Mononuclear cell (primary cell): ENCODE measurements around the gene VWA5B1. TPM values are rescaled to one million over a fixed set of nuclear protein-coding genes. Genes with fewer than 3 reads are reported as not detected.
"Not testable (repeated sequence)": the region's sequence is repeated elsewhere in the genome, so short reads cannot be mapped to it uniquely, and the experiment has no call there.

Source experiments
- H3K27me3 ChIP-seq: 2 replicates; pipeline ENCODE4 v1.6.0; 2011; ENCODE audit warnings: low read length, control low read depth; ENCODE audit not compliant: insufficient read depth
- H3K4me1 ChIP-seq: 2 replicates; pipeline ENCODE4 v1.5.1; 2011; ENCODE audit warnings: mild to moderate bottlenecking, low read length, control low read depth; ENCODE audit not compliant: insufficient read depth
- H3K4me3 ChIP-seq: 2 replicates; pipeline ENCODE4 v1.5.1; 2011; ENCODE audit warnings: mild to moderate bottlenecking, low read length, moderate library complexity
- H3K9me3 ChIP-seq: 2 replicates; pipeline ENCODE4 v1.5.1; 2011; ENCODE audit warnings: low read depth, mild to moderate bottlenecking, control low read depth, low read length
- total RNA-seq: library from RNA; depleted of rRNA; stranded (reverse); fragments of >200 nt; gene quantifications from one replicate; pipeline ENCODE4 v1.2.3, GENCODE V29; 2012

Gene VWA5B1
- total RNA-seq, 1 donor, result not detected

GRCh38 chr1:20271498-20272400 is 18.9 kb upstream of the VWA5B1 start:
- Histone ChIP-seq H3K27me3 (no peaks in the 10 kb centered on the region), H3K4me3 (no peak overlapping the region), H3K4me1 (no peaks in the 10 kb centered on the region), H3K9me3 (no peaks in the 10 kb centered on the region)

GRCh38 chr1:20273716-20274115 is 17.0 kb upstream of the VWA5B1 start:
- not testable (repeated sequence) for H3K4me1 ChIP-seq, H3K4me3 ChIP-seq, H3K27me3 ChIP-seq

GRCh38 chr1:20275319-20275925 is 15.3 kb upstream of the VWA5B1 start:
- Histone ChIP-seq H3K4me1 (no peaks in the 10 kb centered on the region), H3K27me3 (no peaks in the 10 kb centered on the region), H3K9me3 (no peaks in the 10 kb centered on the region), H3K4me3 (no peak overlapping the region)

More at GRCh38 chr1:20273716-20274115, 17.0 kb upstream of the VWA5B1 start:
- H3K9me3 ChIP-seq, result not testable (repeated sequence)

GRCh38 chr1:20276485-20277159 is 14.1 kb upstream of the VWA5B1 start:
- H3K4me3 ChIP-seq, result no peak overlapping the region
- no peaks in the 10 kb centered on the region for H3K27me3 ChIP-seq
- H3K4me1 ChIP-seq, result no peaks in the 10 kb centered on the region
- H3K9me3 ChIP-seq, result no peaks in the 10 kb centered on the region

DNA sequence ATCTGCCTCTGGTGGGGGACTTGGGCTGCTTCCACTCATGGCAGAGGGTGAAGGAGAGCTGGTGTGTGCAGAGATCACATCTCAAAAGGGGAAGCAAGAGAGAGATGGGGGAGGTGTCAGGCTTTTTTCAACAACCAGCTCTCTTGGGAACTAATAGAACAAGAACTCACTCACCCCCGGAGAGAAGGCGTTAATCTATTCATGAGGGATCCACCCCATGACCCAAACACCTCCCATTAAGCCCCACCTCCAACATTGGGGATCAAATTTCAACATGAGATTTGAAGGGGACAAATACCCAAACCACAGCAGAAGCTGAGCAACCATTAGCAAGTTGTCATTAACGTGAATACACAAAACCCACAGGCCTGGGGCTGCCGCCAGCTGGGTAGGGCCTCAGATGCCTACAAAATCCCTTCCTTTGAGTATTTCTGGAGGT is 12.0 kb upstream of the VWA5B1 start:
- Histone ChIP-seq H3K27me3 (no peaks in the 10 kb centered on the region), H3K4me1 (no peaks in the 10 kb centered on the region), H3K9me3 (no peaks in the 10 kb centered on the region), H3K4me3 (no peak overlapping the region)

GRCh38 chr1:20279509-20279908 is 11.2 kb upstream of the VWA5B1 start:
- no peaks in the 10 kb centered on the region for H3K4me1 ChIP-seq
- H3K9me3 ChIP-seq, result no peaks in the 10 kb centered on the region

DNA sequence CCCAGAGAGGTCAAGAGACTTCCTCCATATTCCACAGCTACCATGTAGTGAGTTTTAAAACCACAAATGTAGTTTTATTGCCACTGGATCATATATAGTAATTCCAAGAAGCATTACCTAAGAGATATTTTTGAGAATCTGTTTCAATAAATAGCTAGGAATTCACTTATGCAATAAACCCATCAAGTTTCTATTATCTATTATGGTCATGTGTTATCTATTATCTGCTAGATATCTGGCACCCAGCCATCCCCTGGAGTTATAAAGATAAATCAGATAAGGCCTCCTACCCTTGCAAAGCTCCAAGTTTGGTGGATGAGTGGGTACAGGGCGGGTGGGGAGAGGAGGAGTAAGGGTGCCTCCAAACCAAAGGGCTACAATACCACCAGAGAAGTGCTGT is 10.3 kb upstream of the VWA5B1 start:
- no peak overlapping the region for H3K4me3 ChIP-seq
- no peaks in the 10 kb centered on the region for H3K27me3 ChIP-seq
- no peaks in the 10 kb centered on the region for H3K9me3 ChIP-seq

More at GRCh38 chr1:20279509-20279908, 11.2 kb upstream of the VWA5B1 start:
- Histone ChIP-seq H3K4me3 (no peak overlapping the region), H3K27me3 (no peaks in the 10 kb centered on the region)

DNA sequence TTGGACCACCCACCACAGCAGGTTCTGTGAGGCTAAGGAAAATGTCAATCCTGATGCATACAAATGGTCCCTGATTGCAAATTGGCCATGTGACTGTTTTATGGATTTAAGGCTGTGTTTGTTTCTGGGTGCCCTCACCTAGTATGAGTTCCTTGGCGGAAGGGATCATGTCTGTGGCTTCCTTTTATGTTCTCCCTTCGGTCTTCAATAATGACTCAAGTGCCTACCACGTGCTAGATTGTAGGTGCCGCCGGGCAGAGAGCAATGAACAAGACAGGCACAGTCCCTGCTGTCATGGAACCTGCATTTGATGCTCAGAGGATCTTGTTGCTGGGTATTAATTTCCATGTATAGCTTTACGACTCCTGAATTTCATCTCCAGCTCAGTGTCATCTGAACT is 9.8 kb upstream of the VWA5B1 start:
- no peaks in the 10 kb centered on the region for H3K27me3 ChIP-seq
- H3K9me3 ChIP-seq, result no peaks in the 10 kb centered on the region
- no peaks in the 10 kb centered on the region for H3K4me1 ChIP-seq
- H3K4me3 ChIP-seq, result no peak overlapping the region

More for the DNA sequence above, 10.3 kb upstream of the VWA5B1 start:
- no peaks in the 10 kb centered on the region for H3K4me1 ChIP-seq

GRCh38 chr1:20281801-20282200 is 8.9 kb upstream of the VWA5B1 start:
- Histone ChIP-seq H3K4me1 (no peaks in the 10 kb centered on the region), H3K27me3 (no peaks in the 10 kb centered on the region), H3K9me3 (no peaks in the 10 kb centered on the region), H3K4me3 (no peak overlapping the region)

GRCh38 chr1:20282533-20282932 is 8.1 kb upstream of the VWA5B1 start:
- no peaks in the 10 kb centered on the region for H3K27me3 ChIP-seq
- no peaks in the 10 kb centered on the region for H3K9me3 ChIP-seq
- no peaks in the 10 kb centered on the region for H3K4me1 ChIP-seq
- no peak overlapping the region for H3K4me3 ChIP-seq

- Histone ChIP-seq H3K9me3 (no peaks in the 10 kb centered on the region), H3K4me1 (no peaks in the 10 kb centered on the region), H3K4me3 (no peak overlapping the region), H3K27me3 (no peaks in the 10 kb centered on the region)
Measured at GRCh38 chr1:20284046-20284445, 6.6 kb upstream of the VWA5B1 start.

DNA sequence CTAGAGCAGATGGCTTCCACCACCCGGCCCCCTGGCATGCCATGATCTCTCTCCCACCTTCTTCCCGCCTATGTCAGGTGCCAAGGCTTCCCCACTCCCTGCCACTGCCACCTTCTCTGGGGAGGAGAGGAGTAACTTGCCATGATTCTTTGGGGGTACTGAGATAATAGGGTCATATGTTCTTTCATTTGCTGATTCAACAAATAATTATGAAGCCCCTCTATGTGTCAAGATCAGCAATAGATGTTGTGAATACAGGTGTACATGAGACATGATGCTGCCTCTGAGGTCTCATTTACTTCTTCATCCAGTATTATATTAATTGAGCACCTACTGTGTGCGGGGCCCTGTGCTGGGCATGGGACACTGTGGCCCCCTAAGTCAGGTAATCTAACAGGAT is 6.0 kb upstream of the VWA5B1 start:
- no peaks in the 10 kb centered on the region for H3K4me1 ChIP-seq
- no peak overlapping the region for H3K4me3 ChIP-seq
- H3K27me3 ChIP-seq, result no peaks in the 10 kb centered on the region
- no peaks in the 10 kb centered on the region for H3K9me3 ChIP-seq

GRCh38 chr1:20285510-20285909 is 5.2 kb upstream of the VWA5B1 start:
- H3K9me3 ChIP-seq, result no peaks in the 10 kb centered on the region
- no peaks in the 10 kb centered on the region for H3K4me1 ChIP-seq
- no peak overlapping the region for H3K4me3 ChIP-seq
- H3K27me3 ChIP-seq, result peaks cover 5% of the 10 kb centered on the region

DNA sequence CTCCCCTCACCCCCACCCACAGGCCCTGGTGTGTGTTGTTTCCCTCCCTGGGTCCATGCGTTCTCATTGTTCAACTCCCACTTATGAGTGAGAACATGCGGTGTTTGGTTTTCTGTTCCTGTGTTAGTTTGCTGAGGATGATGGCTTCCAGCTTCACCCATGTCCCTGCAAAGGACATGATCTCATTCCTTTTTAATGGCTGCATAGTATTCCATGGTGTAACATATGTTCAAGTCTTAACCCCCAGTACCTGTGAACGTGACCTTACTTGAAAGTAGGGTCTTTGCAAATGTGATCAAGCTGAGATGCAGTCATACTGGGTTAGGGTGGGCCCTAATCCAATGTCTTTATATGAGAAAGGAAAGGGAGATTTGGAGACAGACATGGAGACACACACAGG is 3.0 kb upstream of the VWA5B1 start:
- H3K27me3 ChIP-seq, result peaks cover 13% of the 10 kb centered on the region
- H3K4me1 ChIP-seq, H3K4me3 ChIP-seq, H3K9me3 ChIP-seq: not testable (repeated sequence)

GRCh38 chr1:20291645-20292084 is 990 bp downstream of the VWA5B1 start:
- peaks cover 13% of the 10 kb centered on the region for H3K27me3 ChIP-seq
- H3K9me3 ChIP-seq, result no peaks in the 10 kb centered on the region

More at GRCh38 chr1:20291645-20292084, 990 bp downstream of the VWA5B1 start:
- no peak overlapping the region for H3K4me3 ChIP-seq
- H3K4me1 ChIP-seq, result no peaks in the 10 kb centered on the region
